ENCODE data around the gene NARF. TPM values are rescaled to one million over a fixed set of nuclear protein-coding genes. Genes with fewer than 3 reads are reported as not detected.
A peak's percentile ranks its signal among the peaks of the same experiment; 100 is the strongest.
"Not testable (repeated sequence)": the region's sequence is repeated elsewhere in the genome, so short reads cannot be mapped to it uniquely, and the experiment has no call there.

NARF gene
- total and polyA plus RNA-seq, 7 donors: 29.4 to 65.8 (median 41.5) TPM

GRCh38 chr17:82457929-82458178 lies 687 bp upstream of the NARF start:
- no peaks in the 10 kb centered on the region for H3K27me3 ChIP-seq
- intact Hi-C loops (cut with DNase I): loop anchor here (2.0 to 5.0 kb wide), 3 partner anchors 39 to 189 kb away; partner anchors contain the start of gene WDR45B
- peaks cover 10 to 30% (median 19%) of the 10 kb centered on the region in 4 donors for H3K36me3 ChIP-seq
- 0% methylated on average over 8 of the region's 8 CpGs for WGBS, 2 donors
- H3K9me3 ChIP-seq: no peaks in the 10 kb centered on the region
- DNase-seq: no peak
- H3K4me3 ChIP-seq: peak overlapping the region; percentile 77 to 97 (median 80)
- peaks cover 0 to 23% (median 19%) of the 10 kb centered on the region in 4 donors for H3K4me1 ChIP-seq
- peak overlapping the region; percentile 99 to 100 (median 100) for H3K27ac ChIP-seq
- TF ChIP-seq CTCF (IDR thresholded peaks at IDR 0.05): no peak
- peak in 1 of 4 donors; percentile 10 for TF ChIP-seq POLR2AphosphoS5 (IDR thresholded peaks at IDR 0.05)

GRCh38 chr17:82458885-82459424 lies 414 bp downstream of the NARF start:
- no peaks in the 10 kb centered on the region for H3K9me3 ChIP-seq
- H3K4me1 ChIP-seq: peaks cover 0 to 23% (median 19%) of the 10 kb centered on the region in 4 donors
- peaks cover 10 to 41% (median 23%) of the 10 kb centered on the region in 4 donors for H3K36me3 ChIP-seq
- H3K4me3 ChIP-seq: peak overlapping the region; percentile 63 to 97 (median 80)
- no peaks in the 10 kb centered on the region for H3K27me3 ChIP-seq
- peak overlapping the region; percentile 99 to 100 (median 100) for H3K27ac ChIP-seq
- TF ChIP-seq POLR2AphosphoS5 (IDR thresholded peaks at IDR 0.05) (no peak), POLR2A (IDR thresholded peaks at IDR 0.05) (no peak), EP300 (IDR thresholded peaks at IDR 0.05) (no peak), CTCF (IDR thresholded peaks at IDR 0.05) (no peak)
- DNase-seq: peak; percentile 71
- intact Hi-C loops (cut with DNase I): loop anchor here (2.0 to 5.0 kb wide), 3 partner anchors 38 to 188 kb away; partner anchors contain the start of gene WDR45B
- WGBS, 2 donors: 0 to 1% methylated on average over 62 of the region's 62 CpGs

GRCh38 chr17:82459936-82460335 lies 1.4 kb downstream of the NARF start:
- not testable (repeated sequence) for H3K4me3 ChIP-seq, DNase-seq, H3K9me3 ChIP-seq, H3K27ac ChIP-seq, H3K27me3 ChIP-seq
- Histone ChIP-seq H3K4me1 (peaks cover 0 to 23% (median 19%) of the 10 kb centered on the region in 4 donors), H3K36me3 (peaks cover 10 to 50% (median 32%) of the 10 kb centered on the region in 4 donors)
- intact Hi-C loops (cut with DNase I): loop anchor here (2.0 to 5.0 kb wide), 3 partner anchors 37 to 187 kb away; partner anchors contain the start of gene WDR45B
- 95 to 96% methylated on average over 9 of the region's 9 CpGs for WGBS, 2 donors

GRCh38 chr17:82461827-82462524 lies 3.4 kb downstream of the NARF start:
- no peak overlapping the region for H3K4me3 ChIP-seq
- no peak overlapping the region for H3K27ac ChIP-seq
- no peak for DNase-seq
- TF ChIP-seq POLR2A (IDR thresholded peaks at IDR 0.05) (no peak), CTCF (IDR thresholded peaks at IDR 0.05) (no peak), EP300 (IDR thresholded peaks at IDR 0.05) (no peak), POLR2AphosphoS5 (IDR thresholded peaks at IDR 0.05) (no peak)
- H3K27me3 ChIP-seq: no peaks in the 10 kb centered on the region
- intact Hi-C loops (cut with DNase I): no loop called here
- peaks cover 0 to 21% (median 17%) of the 10 kb centered on the region in 4 donors for H3K4me1 ChIP-seq
- WGBS, 2 donors: 47 to 71% methylated on average over 10 of the region's 10 CpGs
- no peaks in the 10 kb centered on the region for H3K9me3 ChIP-seq
- peaks cover 12 to 71% (median 41%) of the 10 kb centered on the region in 4 donors for H3K36me3 ChIP-seq

- no peak for DNase-seq
- H3K4me3 ChIP-seq: no peak overlapping the region
- TF ChIP-seq EP300 (IDR thresholded peaks at IDR 0.05) (no peak), POLR2A (IDR thresholded peaks at IDR 0.05) (no peak), CTCF (IDR thresholded peaks at IDR 0.05) (no peak), POLR2AphosphoS5 (IDR thresholded peaks at IDR 0.05) (no peak)
- intact Hi-C loops (cut with DNase I): no loop called here
- WGBS, 2 donors: 85 to 90% methylated on average over 6 of the region's 6 CpGs
- H3K9me3 ChIP-seq: no peaks in the 10 kb centered on the region
- no peak overlapping the region for H3K27ac ChIP-seq
- peaks cover 12 to 85% (median 42%) of the 10 kb centered on the region in 4 donors for H3K36me3 ChIP-seq
- H3K27me3 ChIP-seq: no peaks in the 10 kb centered on the region
- H3K4me1 ChIP-seq: peaks cover 0 to 12% (median 10%) of the 10 kb centered on the region in 4 donors
These were observed 4.8 kb downstream of the NARF start for GRCh38 chr17:82463391-82463790.
